ENCODE measurements around the gene HORMAD1.

GRCh38 chr1:150761801-150762200 lies 41.1 kb upstream of the HORMAD1 start:
- no peak for TF ChIP-seq EZH2 (IDR thresholded peaks at IDR 0.05; ENCODE audit: borderline replicate concordance, low read depth, low read length, severe bottlenecking)
- no peak for TF ChIP-seq CTCF (IDR thresholded peaks at IDR 0.05; ENCODE audit: borderline replicate concordance, extremely low read depth, low read length, poor library complexity, severe bottlenecking)
